Measurements from ENCODE around the gene LDLRAD3.

LDLRAD3 gene

DNA sequence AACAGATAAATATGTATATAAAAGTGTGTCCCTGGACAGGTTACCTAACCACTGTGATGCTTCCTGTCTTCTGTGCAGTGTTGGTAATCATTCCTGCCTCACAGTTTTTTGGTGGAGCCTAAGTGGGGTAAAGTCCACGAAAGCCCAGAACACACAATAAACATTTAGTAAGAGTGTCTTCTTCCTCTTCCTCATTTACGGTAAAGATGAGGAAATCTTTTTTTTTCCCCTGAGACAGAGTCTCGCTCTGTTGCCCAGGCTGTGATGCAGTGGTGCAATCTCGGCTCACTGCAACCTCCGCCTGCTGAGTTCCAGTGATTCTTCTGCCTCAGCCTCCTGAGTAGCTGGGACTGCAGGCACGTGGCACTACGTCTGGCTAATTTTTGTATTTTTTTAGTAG lies 117.1 kb downstream of the LDLRAD3 start:
- Histone ChIP-seq H3K36me3 (ENCODE audit: control insufficient read depth, low read length) (no peaks in the 10 kb centered on the region), H3F3A (ENCODE audit: control insufficient read depth, insufficient read depth) (no peaks in the 10 kb centered on the region), H3K4me1 (ENCODE audit: control insufficient read depth, low read length) (no peaks in the 10 kb centered on the region), H3K4me2 (ENCODE audit: low read length) (no peak overlapping the region), H3K79me2 (ENCODE audit: control insufficient read depth, low read length) (no peaks in the 10 kb centered on the region), H4K20me1 (ENCODE audit: control insufficient read depth, insufficient read depth, low read depth, low read length) (no peaks in the 10 kb centered on the region), H3K9me2 (replicated peaks; ENCODE audit: control insufficient read depth, low read length) (no peaks in the 10 kb centered on the region), H3K9me3 (ENCODE audit: control insufficient read depth, insufficient read depth, low read length) (no peaks in the 10 kb centered on the region), H3K27ac (ENCODE audit: low read depth, low read length) (no peak overlapping the region), H3K4me3 (ENCODE audit: low read length) (no peak overlapping the region), H3K27me3 (ENCODE audit: control insufficient read depth, low read length) (no peaks in the 10 kb centered on the region)
- TF ChIP-seq, protein P1, sequence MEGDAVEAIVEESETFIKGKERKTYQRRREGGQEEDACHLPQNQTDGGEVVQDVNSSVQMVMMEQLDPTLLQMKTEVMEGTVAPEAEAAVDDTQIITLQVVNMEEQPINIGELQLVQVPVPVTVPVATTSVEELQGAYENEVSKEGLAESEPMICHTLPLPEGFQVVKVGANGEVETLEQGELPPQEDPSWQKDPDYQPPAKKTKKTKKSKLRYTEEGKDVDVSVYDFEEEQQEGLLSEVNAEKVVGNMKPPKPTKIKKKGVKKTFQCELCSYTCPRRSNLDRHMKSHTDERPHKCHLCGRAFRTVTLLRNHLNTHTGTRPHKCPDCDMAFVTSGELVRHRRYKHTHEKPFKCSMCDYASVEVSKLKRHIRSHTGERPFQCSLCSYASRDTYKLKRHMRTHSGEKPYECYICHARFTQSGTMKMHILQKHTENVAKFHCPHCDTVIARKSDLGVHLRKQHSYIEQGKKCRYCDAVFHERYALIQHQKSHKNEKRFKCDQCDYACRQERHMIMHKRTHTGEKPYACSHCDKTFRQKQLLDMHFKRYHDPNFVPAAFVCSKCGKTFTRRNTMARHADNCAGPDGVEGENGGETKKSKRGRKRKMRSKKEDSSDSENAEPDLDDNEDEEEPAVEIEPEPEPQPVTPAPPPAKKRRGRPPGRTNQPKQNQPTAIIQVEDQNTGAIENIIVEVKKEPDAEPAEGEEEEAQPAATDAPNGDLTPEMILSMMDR (IDR thresholded peaks at IDR 0.05; ENCODE audit: low read depth, low read length, poor library complexity, severe bottlenecking): no peak
- TF ChIP-seq EZH2phosphoT487 (IDR thresholded peaks at IDR 0.05; ENCODE audit: borderline replicate concordance, low read length): no peak

DNA sequence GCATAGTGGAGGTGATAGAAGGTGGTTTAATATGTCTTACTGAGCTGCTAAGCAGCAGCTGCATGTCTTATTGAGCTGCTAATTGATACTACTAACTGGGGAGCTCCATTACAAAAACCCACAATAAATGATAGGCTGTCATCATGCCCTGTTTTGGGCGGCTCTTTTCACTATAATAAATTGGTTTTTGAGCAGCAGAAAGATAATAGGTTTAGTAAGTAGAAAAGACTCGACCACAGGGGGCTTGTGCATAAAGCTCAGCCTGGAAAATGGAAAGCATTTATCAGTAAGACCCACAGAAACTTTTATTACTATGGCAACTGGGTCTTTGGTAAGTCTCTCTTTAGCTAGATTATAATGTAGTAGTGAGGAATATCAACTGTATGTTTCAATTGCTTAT lies 117.6 kb downstream of the LDLRAD3 start:
- no peaks in the 10 kb centered on the region for H3K79me2 ChIP-seq (ENCODE audit: control insufficient read depth, low read length)
- H3K27ac ChIP-seq (ENCODE audit: low read depth, low read length): no peak overlapping the region
- no peak overlapping the region for H3K4me3 ChIP-seq (ENCODE audit: low read length)
- no peaks in the 10 kb centered on the region for H3F3A ChIP-seq (ENCODE audit: control insufficient read depth, insufficient read depth)
- TF ChIP-seq, protein P1 (IDR thresholded peaks at IDR 0.05; ENCODE audit: low read depth, low read length, poor library complexity, severe bottlenecking): no peak
- TF ChIP-seq EZH2phosphoT487 (IDR thresholded peaks at IDR 0.05; ENCODE audit: borderline replicate concordance, low read length): no peak
- no peaks in the 10 kb centered on the region for H4K20me1 ChIP-seq (ENCODE audit: control insufficient read depth, insufficient read depth, low read depth, low read length)
- H3K9me2 ChIP-seq (replicated peaks; ENCODE audit: control insufficient read depth, low read length): no peaks in the 10 kb centered on the region
- no peaks in the 10 kb centered on the region for H3K4me1 ChIP-seq (ENCODE audit: control insufficient read depth, low read length)
- no peaks in the 10 kb centered on the region for H3K27me3 ChIP-seq (ENCODE audit: control insufficient read depth, low read length)
- H3K36me3 ChIP-seq (ENCODE audit: control insufficient read depth, low read length): no peaks in the 10 kb centered on the region
- H3K9me3 ChIP-seq (ENCODE audit: control insufficient read depth, insufficient read depth, low read length): no peaks in the 10 kb centered on the region
- no peak overlapping the region for H3K4me2 ChIP-seq (ENCODE audit: low read length)

DNA sequence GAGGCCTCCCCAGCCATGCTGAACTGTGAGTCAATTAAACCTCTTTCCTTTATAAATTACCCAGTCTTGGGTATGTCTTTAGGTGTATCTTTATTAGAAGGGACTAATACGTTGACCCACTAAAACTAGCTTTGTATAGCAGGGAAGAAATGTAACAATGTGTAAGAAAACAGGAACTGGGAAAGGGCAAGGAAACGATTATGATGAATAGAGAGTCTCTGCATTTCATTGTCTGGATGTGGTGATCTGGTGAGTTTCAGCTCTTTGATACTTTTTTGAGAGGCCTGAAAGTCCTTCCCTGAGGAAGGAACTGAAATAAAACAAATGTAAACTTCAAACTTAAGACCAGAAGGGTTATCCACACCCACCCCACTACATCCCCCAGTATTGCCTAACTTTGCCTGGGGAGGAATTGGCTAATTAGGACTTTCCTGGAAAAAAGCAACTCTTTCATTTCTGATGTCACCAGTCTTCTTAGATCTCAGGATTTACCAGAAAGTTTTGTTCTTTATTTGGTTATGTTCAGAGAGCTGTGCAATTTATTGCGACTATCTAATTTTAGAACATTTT lies 119.0 kb downstream of the LDLRAD3 start:
- no peaks in the 10 kb centered on the region for H3K9me2 ChIP-seq (replicated peaks; ENCODE audit: control insufficient read depth, low read length)
- no peaks in the 10 kb centered on the region for H4K20me1 ChIP-seq (ENCODE audit: control insufficient read depth, insufficient read depth, low read depth, low read length)
- no peaks in the 10 kb centered on the region for H3K9me3 ChIP-seq (ENCODE audit: control insufficient read depth, insufficient read depth, low read length)
- no peak for TF ChIP-seq EZH2phosphoT487 (IDR thresholded peaks at IDR 0.05; ENCODE audit: borderline replicate concordance, low read length)
- TF ChIP-seq, protein P1 (IDR thresholded peaks at IDR 0.05; ENCODE audit: low read depth, low read length, poor library complexity, severe bottlenecking): no peak
- no peaks in the 10 kb centered on the region for H3K27me3 ChIP-seq (ENCODE audit: control insufficient read depth, low read length)
- no peak overlapping the region for H3K4me3 ChIP-seq (ENCODE audit: low read length)
- H3K27ac ChIP-seq (ENCODE audit: low read depth, low read length): no peak overlapping the region
- no peaks in the 10 kb centered on the region for H3K4me1 ChIP-seq (ENCODE audit: control insufficient read depth, low read length)
- H3F3A ChIP-seq (ENCODE audit: control insufficient read depth, insufficient read depth): no peaks in the 10 kb centered on the region
- H3K79me2 ChIP-seq (ENCODE audit: control insufficient read depth, low read length): no peaks in the 10 kb centered on the region
- no peaks in the 10 kb centered on the region for H3K36me3 ChIP-seq (ENCODE audit: control insufficient read depth, low read length)
- no peak overlapping the region for H3K4me2 ChIP-seq (ENCODE audit: low read length)

Data from DOHH2 (cell line).